ENCODE results near the gene PODXL.
"Not testable (repeated sequence)": the region's sequence is repeated elsewhere in the genome, so short reads cannot be mapped to it uniquely, and the experiment has no call there.

Gene PODXL

GRCh38 chr7:131537571-131537978 is 18.9 kb downstream of the PODXL start:
- DNase-seq (ENCODE audit: low spot score), result no peak

GRCh38 chr7:131536361-131536849 is 20.0 kb downstream of the PODXL start:
- no peak for DNase-seq (ENCODE audit: low spot score)

GRCh38 chr7:131533566-131534561 is 22.6 kb downstream of the PODXL start:
- no peak for DNase-seq (ENCODE audit: low spot score)

GRCh38 chr7:131533151-131533559 is 23.3 kb downstream of the PODXL start:
- DNase-seq (ENCODE audit: low spot score), result no peak

GRCh38 chr7:131532570-131533091 is 23.8 kb downstream of the PODXL start:
- no peak for DNase-seq (ENCODE audit: low spot score)

GRCh38 chr7:131530137-131530536 is 26.3 kb downstream of the PODXL start:
- DNase-seq (ENCODE audit: low spot score), result no peak

GRCh38 chr7:131529617-131530016 is 26.8 kb downstream of the PODXL start:
- no peak for DNase-seq (ENCODE audit: low spot score)

- DNase-seq (ENCODE audit: low spot score), result no peak
Measured at GRCh38 chr7:131529179-131529578, 27.2 kb downstream of the PODXL start.

GRCh38 chr7:131527456-131527855 is 29.0 kb downstream of the PODXL start:
- DNase-seq (ENCODE audit: low spot score), result no peak

GRCh38 chr7:131525820-131526219 is 30.6 kb downstream of the PODXL start:
- DNase-seq (ENCODE audit: low spot score), result no peak

- DNase-seq (ENCODE audit: low spot score), result no peak
Measured at GRCh38 chr7:131524703-131525102, 31.7 kb downstream of the PODXL start.

GRCh38 chr7:131524115-131524514 is 32.3 kb downstream of the PODXL start:
- no peak for DNase-seq (ENCODE audit: low spot score)

- DNase-seq (ENCODE audit: low spot score), result no peak
Measured at GRCh38 chr7:131522325-131522930, 34.0 kb downstream of the PODXL start.

- no peak for DNase-seq (ENCODE audit: low spot score)
Measured at GRCh38 chr7:131521651-131522163, 34.7 kb downstream of the PODXL start.

GRCh38 chr7:131518626-131519025 is 37.8 kb downstream of the PODXL start:
- DNase-seq (ENCODE audit: low spot score), result no peak

GRCh38 chr7:131517218-131517923 is 39.1 kb downstream of the PODXL start:
- DNase-seq (ENCODE audit: low spot score), result no peak

GRCh38 chr7:131515471-131515870 is 41.0 kb downstream of the PODXL start:
- DNase-seq (ENCODE audit: low spot score), result not testable (repeated sequence)

GRCh38 chr7:131513245-131514061 is 43.0 kb downstream of the PODXL start:
- peak; percentile 93 for DNase-seq (ENCODE audit: low spot score)

- no peak for DNase-seq (ENCODE audit: low spot score)
Measured at GRCh38 chr7:131511774-131512535, 44.5 kb downstream of the PODXL start.

- no peak for DNase-seq (ENCODE audit: low spot score)
Measured at GRCh38 chr7:131511071-131511470, 45.4 kb downstream of the PODXL start.

Data from HuH-7 (cell line).